OCI-LY1 (cell line): ENCODE results near the gene C6orf52.

Source experiments
- CTCF ChIP-seq: fragments of 200-600 bp; sonication (generic), shearing (Covaris generic); IDR thresholded peaks from 2 replicates; pipeline ENCODE4 v1.5.1; 2017; ENCODE audit warnings: mild to moderate bottlenecking, antibody characterized with exemption, low read length, moderate library complexity, mixed read lengths
- EZH2 ChIP-seq: fragments of 200-600 bp; sonication (generic), shearing (Covaris generic); IDR thresholded peaks from 2 replicates; pipeline ENCODE4 v1.8.0; 2017; ENCODE audit warnings: borderline replicate concordance, mixed run types, mild to moderate bottlenecking, antibody characterized with exemption, low read length, moderate library complexity, mixed read lengths

GRCh38 chr6:10630178-10630577, 64.2 kb downstream of the C6orf52 start:
- TF ChIP-seq CTCF (no peak), EZH2 (no peak)
